Activated CD8-positive, alpha-beta T cell treated with anti-CD3 and anti-CD28 coated beads, Interleukin-2, amount 10 ng/mL, durations not matched to agents 7 days and 5 days (primary cell): ENCODE results near the gene CDC123. TPM values are rescaled to one million over a fixed set of nuclear protein-coding genes. Genes with fewer than 3 reads are reported as not detected.
A peak's percentile ranks its signal among the peaks of the same experiment; 100 is the strongest.
"Not testable (repeated sequence)": the region's sequence is repeated elsewhere in the genome, so short reads cannot be mapped to it uniquely, and the experiment has no call there.

ENCODE experiments used
- ATAC-seq: fragments of 150-1000 bp; cut with Tn5 transposase; one replicate; pipeline ENCODE4 v1.10.0; 2021; ENCODE audit warnings: moderate library complexity
- CTCF ChIA-PET: fragments of 350-600 bp; sonication (Branson Sonifier 250); formaldehyde crosslinking; loops from one replicate; lab custom pipeline; 2021; ENCODE audit warnings: antibody characterized with exemption; lab: Charles Lee
- POLR2A ChIA-PET: fragments of 350-600 bp; sonication (Branson Sonifier 250); formaldehyde crosslinking; loops from one replicate; lab custom pipeline; 2021; ENCODE audit warnings: antibody characterized with exemption; lab: Charles Lee
- DNase-seq: peaks from one replicate; pipeline ENCODE4 v3.0.0-alpha.2; 2020
- H3K27ac Mint-ChIP-seq: one replicate; pipeline ENCODE4 v1.8.0; 2021; ENCODE audit warnings: mild to moderate bottlenecking, mixed read lengths
- H3K27me3 Mint-ChIP-seq: one replicate; pipeline ENCODE4 v1.8.0; 2021; ENCODE audit warnings: low read depth, mixed read lengths
- H3K36me3 Mint-ChIP-seq: one replicate; pipeline ENCODE4 v1.8.0; 2021; ENCODE audit warnings: low read depth, mixed read lengths
- H3K4me1 Mint-ChIP-seq: one replicate; pipeline ENCODE4 v1.8.0; 2021; ENCODE audit warnings: low read depth, mixed read lengths
- H3K4me3 Mint-ChIP-seq: one replicate; pipeline ENCODE4 v1.8.0; 2021; ENCODE audit warnings: mild to moderate bottlenecking, mixed read lengths
- H3K9me3 Mint-ChIP-seq: one replicate; pipeline ENCODE4 v1.8.0; 2022; ENCODE audit warnings: mixed read lengths; ENCODE audit not compliant: insufficient read depth
- total RNA-seq, 2 experiments: library from RNA; stranded (reverse); gene quantifications; one replicate each; pipeline ENCODE4 v1.2.3, GENCODE V29; 2021

CDC123 gene
- total RNA-seq, 2 experiments from 2014 or later = 99.0 to 102 TPM

DNA sequence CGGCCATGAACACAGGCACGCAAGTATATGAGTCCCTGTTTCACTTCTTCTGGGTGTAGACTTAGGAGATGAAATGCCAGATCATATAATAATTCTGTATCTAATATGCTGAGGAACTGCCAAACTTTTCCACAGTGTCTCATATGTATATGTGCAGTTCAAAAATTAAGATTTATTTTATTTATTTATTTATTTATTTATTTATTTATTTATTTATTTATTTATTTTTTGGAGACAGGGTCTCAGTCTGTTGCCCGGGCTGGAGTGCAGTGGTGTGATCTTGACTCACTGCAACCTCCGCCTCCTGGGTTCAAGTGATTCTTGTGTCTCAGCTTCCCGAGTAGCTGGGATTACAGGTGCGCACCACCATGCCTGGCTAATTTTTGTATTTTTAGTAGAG, 24.5 kb upstream of the CDC123 start:
- H3K4me3 Mint-ChIP-seq, H3K27ac Mint-ChIP-seq, H3K4me1 Mint-ChIP-seq, H3K27me3 Mint-ChIP-seq, ATAC-seq, DNase-seq, H3K9me3 Mint-ChIP-seq, POLR2A ChIA-PET, CTCF ChIA-PET: not testable (repeated sequence)
- H3K36me3 Mint-ChIP-seq = peaks cover 52% of the 10 kb centered on the region

- ChIA-PET CTCF (no interaction called here), POLR2A (no interaction called here)
- ATAC-seq (no peak), DNase-seq (no peak)
- Mint-ChIP-seq H3K27me3 (no peaks in the 10 kb centered on the region), H3K27ac (no peak overlapping the region), H3K9me3 (no peaks in the 10 kb centered on the region), H3K36me3 (peaks cover 67% of the 10 kb centered on the region), H3K4me1 (peaks cover 35% of the 10 kb centered on the region), H3K4me3 (no peak overlapping the region)
Observed at GRCh38 chr10:12177642-12178041, 18.3 kb upstream of the CDC123 start.

DNA sequence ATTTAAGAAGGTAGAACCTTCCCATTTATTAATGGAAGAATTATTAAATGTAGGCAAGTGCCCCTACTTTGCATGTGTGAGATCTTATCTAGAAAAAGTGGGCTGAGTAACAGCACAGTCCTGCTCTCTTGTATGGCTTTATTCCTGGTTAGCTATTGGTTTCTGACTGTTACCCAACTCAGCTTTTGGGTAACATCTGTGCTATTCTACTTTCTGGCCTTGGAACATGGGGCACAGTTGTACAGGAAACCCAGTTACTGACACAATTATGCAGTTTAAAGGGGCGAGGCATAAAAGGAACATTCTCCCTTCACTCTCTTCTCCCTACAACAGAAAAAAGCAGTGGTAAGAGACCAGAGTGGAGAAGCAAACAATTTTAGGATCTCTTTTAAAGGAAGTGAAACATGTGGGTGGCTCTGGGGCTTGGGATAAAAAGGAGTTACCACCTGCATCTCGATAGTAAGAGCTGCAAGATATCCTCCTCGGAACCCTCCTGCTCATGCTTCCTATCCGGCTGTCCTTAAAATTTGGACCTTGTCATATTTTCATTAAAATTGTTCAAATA, 16.3 kb upstream of the CDC123 start:
- H3K27me3 Mint-ChIP-seq = no peaks in the 10 kb centered on the region
- CTCF ChIA-PET = interaction anchor here (1.0 to 2.4 kb wide), 3 partner anchors 10 to 44 kb away, joined by 4 to 8 read pairs (median 5); no protein-coding TSS in a partner anchor
- ATAC-seq (no peak), DNase-seq (no peak)
- POLR2A ChIA-PET = interaction anchor here (0.8 to 3.1 kb wide), 2 partner anchors 16 to 39 kb away, joined by 3 to 19 read pairs; partner anchors contain the start of genes CDC123 and NUDT5
- H3K4me3 Mint-ChIP-seq = no peak overlapping the region
- peaks cover 39% of the 10 kb centered on the region for H3K4me1 Mint-ChIP-seq
- H3K36me3 Mint-ChIP-seq = peaks cover 63% of the 10 kb centered on the region
- H3K9me3 Mint-ChIP-seq = no peaks in the 10 kb centered on the region
- H3K27ac Mint-ChIP-seq = peak overlapping the region; percentile 48

GRCh38 chr10:12180221-12180974, 15.6 kb upstream of the CDC123 start:
- H3K27ac Mint-ChIP-seq = peak overlapping the region; percentile 96
- H3K4me3 Mint-ChIP-seq = no peak overlapping the region
- CTCF ChIA-PET = interaction anchor here (0.7 to 2.4 kb wide), 6 partner anchors 10 to 476 kb away, joined by 3 to 8 read pairs (median 4); no protein-coding TSS in a partner anchor
- ATAC-seq (no peak), DNase-seq (no peak)
- no peaks in the 10 kb centered on the region for H3K27me3 Mint-ChIP-seq
- peaks cover 39% of the 10 kb centered on the region for H3K4me1 Mint-ChIP-seq
- H3K36me3 Mint-ChIP-seq = peaks cover 66% of the 10 kb centered on the region
- no peaks in the 10 kb centered on the region for H3K9me3 Mint-ChIP-seq
- POLR2A ChIA-PET = interaction anchor here (0.5 to 3.1 kb wide), 3 partner anchors 13 to 58 kb away, joined by 3 to 19 read pairs (median 6); partner anchors contain the start of genes CDC123 and NUDT5

- H3K4me3 Mint-ChIP-seq = peak overlapping the region; percentile 27
- peaks cover 44% of the 10 kb centered on the region for H3K4me1 Mint-ChIP-seq
- no peaks in the 10 kb centered on the region for H3K9me3 Mint-ChIP-seq
- ATAC-seq (peak; percentile 99), DNase-seq (peak; percentile 87)
- POLR2A ChIA-PET = interaction anchor here (0.5 to 3.1 kb wide), 3 partner anchors 14 to 59 kb away, joined by 3 to 19 read pairs (median 6); partner anchors contain the start of genes CDC123 and NUDT5
- peaks cover 74% of the 10 kb centered on the region for H3K36me3 Mint-ChIP-seq
- CTCF ChIA-PET = interaction anchor here (1.0 to 2.4 kb wide), 4 partner anchors 11 to 475 kb away, joined by 3 to 8 read pairs (median 4); no protein-coding TSS in a partner anchor
- H3K27ac Mint-ChIP-seq = peak overlapping the region; percentile 96
- H3K27me3 Mint-ChIP-seq = no peaks in the 10 kb centered on the region
Observed at GRCh38 chr10:12181065-12181775, 14.8 kb upstream of the CDC123 start.

GRCh38 chr10:12184165-12184564, 11.8 kb upstream of the CDC123 start:
- ATAC-seq (no peak), DNase-seq (no peak)
- H3K27ac Mint-ChIP-seq = no peak overlapping the region
- peaks cover 54% of the 10 kb centered on the region for H3K4me1 Mint-ChIP-seq
- ChIA-PET CTCF (interaction anchor here (1.4 kb wide), 1 partner anchor 12 kb away, joined by 3 read pairs; the partner anchor contains the start of genes CDC123 and NUDT5), POLR2A (interaction anchor here (1.9 kb wide), 1 partner anchor 11 kb away, joined by 10 read pairs; the partner anchor contains the start of genes CDC123 and NUDT5)
- no peaks in the 10 kb centered on the region for H3K27me3 Mint-ChIP-seq
- H3K4me3 Mint-ChIP-seq = no peak overlapping the region
- H3K36me3 Mint-ChIP-seq = peaks cover 72% of the 10 kb centered on the region
- H3K9me3 Mint-ChIP-seq = no peaks in the 10 kb centered on the region

DNA sequence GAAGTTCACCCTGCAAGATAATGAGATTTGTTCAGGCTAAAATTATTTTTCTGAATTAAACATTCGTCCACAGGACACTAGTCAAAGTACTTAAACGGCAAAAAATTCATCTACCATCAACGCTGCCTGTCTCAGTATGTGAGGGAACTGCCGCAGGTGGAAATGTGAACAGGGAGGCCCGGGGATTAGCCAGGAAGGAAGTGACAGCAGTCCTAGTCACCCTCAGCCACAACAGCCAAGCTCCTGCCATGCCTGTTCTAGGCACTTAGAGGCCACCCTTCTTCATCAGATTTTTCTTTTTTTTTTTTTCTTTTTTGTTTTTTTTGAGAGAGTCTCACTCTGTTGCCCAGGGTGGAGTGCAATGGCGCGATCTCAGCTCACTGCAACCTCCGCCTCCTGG, 9.7 kb upstream of the CDC123 start:
- Mint-ChIP-seq H3K4me3 (no peak overlapping the region), H3K27ac (peak overlapping the region; percentile 64), H3K27me3 (no peaks in the 10 kb centered on the region), H3K9me3 (no peaks in the 10 kb centered on the region), H3K4me1 (peaks cover 39% of the 10 kb centered on the region), H3K36me3 (peaks cover 53% of the 10 kb centered on the region)
- DNase-seq (no peak), ATAC-seq (no peak)
- CTCF ChIA-PET = interaction anchor here (2.7 kb wide), 1 partner anchor 9 kb away, joined by 12 read pairs; the partner anchor contains the start of genes CDC123 and NUDT5
- POLR2A ChIA-PET = interaction anchor here (2.1 kb wide), 1 partner anchor 9 kb away, joined by 11 read pairs; the partner anchor contains the start of genes CDC123 and NUDT5

DNA sequence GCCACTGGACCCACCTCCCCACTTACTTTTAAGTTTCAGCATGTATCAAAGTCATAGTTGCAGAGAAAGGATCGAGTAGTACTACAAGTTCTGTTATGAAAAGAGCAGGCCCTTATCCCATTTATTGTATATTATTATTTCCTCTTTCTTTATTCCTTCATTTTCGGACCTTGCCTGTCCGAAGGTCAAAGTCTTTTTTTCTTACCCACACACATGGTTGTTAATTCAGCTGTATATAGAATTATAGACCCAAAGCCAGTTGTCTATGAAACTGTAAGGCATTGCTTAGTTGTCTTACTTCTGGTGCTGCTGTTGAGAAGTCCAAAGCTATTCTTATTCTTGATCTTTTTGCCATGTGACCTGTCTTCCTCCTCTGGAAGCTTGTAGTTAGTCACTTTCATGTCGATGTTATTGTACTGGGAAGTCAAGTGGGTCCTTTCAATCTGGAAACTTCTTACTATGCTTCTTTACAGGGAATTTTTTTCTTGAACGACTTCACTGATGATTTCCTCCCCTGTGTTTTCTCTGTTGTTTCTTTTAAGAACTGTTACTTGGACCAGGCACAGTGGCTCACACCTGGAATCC, 8.6 kb upstream of the CDC123 start:
- ChIA-PET CTCF (interaction anchor here (2.7 kb wide), 1 partner anchor 8 kb away, joined by 12 read pairs; the partner anchor contains the start of genes CDC123 and NUDT5), POLR2A (interaction anchor here (2.1 kb wide), 1 partner anchor 8 kb away, joined by 11 read pairs; the partner anchor contains the start of genes CDC123 and NUDT5)
- ATAC-seq = no peak
- no peaks in the 10 kb centered on the region for H3K27me3 Mint-ChIP-seq
- H3K4me1 Mint-ChIP-seq = peaks cover 40% of the 10 kb centered on the region
- no peak for DNase-seq
- no peak overlapping the region for H3K27ac Mint-ChIP-seq
- no peaks in the 10 kb centered on the region for H3K9me3 Mint-ChIP-seq
- peaks cover 51% of the 10 kb centered on the region for H3K36me3 Mint-ChIP-seq
- no peak overlapping the region for H3K4me3 Mint-ChIP-seq

DNA sequence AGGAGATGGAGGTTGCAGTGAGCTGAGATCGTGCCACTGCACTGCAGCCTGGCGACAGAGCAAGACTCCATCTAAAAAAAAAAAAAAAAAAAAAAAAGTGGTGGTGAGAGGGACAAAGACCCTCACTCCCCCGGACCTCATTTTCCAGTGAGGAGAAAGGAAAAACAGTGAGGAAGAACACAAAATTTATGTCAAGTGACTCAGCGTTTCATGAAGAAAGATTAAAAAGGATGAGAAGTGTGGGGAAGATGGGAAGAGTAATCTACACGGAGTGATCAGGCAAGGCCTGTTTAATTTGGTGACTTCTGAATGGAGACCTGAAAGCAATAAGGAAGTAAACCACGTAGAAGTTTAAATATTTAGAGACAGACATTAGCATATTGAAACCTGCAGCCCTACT, 7.3 kb upstream of the CDC123 start:
- Mint-ChIP-seq H3K36me3 (peaks cover 50% of the 10 kb centered on the region), H3K4me3 (no peak overlapping the region), H3K27me3 (no peaks in the 10 kb centered on the region), H3K4me1 (peaks cover 46% of the 10 kb centered on the region), H3K9me3 (no peaks in the 10 kb centered on the region), H3K27ac (no peak overlapping the region)
- DNase-seq (no peak), ATAC-seq (no peak)
- CTCF ChIA-PET = no interaction called here
- POLR2A ChIA-PET = no interaction called here

- CTCF ChIA-PET = interaction anchor here (0.8 kb wide), 1 partner anchor 26 kb away, joined by 3 read pairs; no protein-coding TSS in a partner anchor
- DNase-seq = no peak
- H3K4me1 Mint-ChIP-seq = peaks cover 51% of the 10 kb centered on the region
- no peak for ATAC-seq
- POLR2A ChIA-PET = no interaction called here
- no peak overlapping the region for H3K27ac Mint-ChIP-seq
- peaks cover 52% of the 10 kb centered on the region for H3K36me3 Mint-ChIP-seq
- no peak overlapping the region for H3K4me3 Mint-ChIP-seq
- no peaks in the 10 kb centered on the region for H3K27me3 Mint-ChIP-seq
- no peaks in the 10 kb centered on the region for H3K9me3 Mint-ChIP-seq
Observed at GRCh38 chr10:12189426-12189825, 6.6 kb upstream of the CDC123 start.

- ChIA-PET POLR2A (no interaction called here), CTCF (interaction anchor here (1.7 kb wide), 1 partner anchor 23 kb away, joined by 9 read pairs; no protein-coding TSS in a partner anchor)
- Mint-ChIP-seq H3K9me3 (no peaks in the 10 kb centered on the region), H3K27ac (no peak overlapping the region), H3K4me3 (no peak overlapping the region), H3K27me3 (no peaks in the 10 kb centered on the region), H3K36me3 (peaks cover 49% of the 10 kb centered on the region), H3K4me1 (peaks cover 49% of the 10 kb centered on the region)
- no peak for DNase-seq
- ATAC-seq = no peak
Observed at GRCh38 chr10:12191715-12192114, 4.3 kb upstream of the CDC123 start.
